GM12878 (cell line): ENCODE results near the gene NPAS3. TPM values are rescaled to one million over a fixed set of nuclear protein-coding genes. Genes with fewer than 3 reads are reported as not detected.

Experiments
- ATAC-seq: fragments of 200-7000 bp; cut with Tn5 transposase; 3 replicates; pipeline ENCODE4 v1.9.1; 2020; ENCODE audit warnings: mild to moderate bottlenecking, moderate library complexity
- BruUV-seq: library from RNA; stranded (reverse); fragments of 400-500 nt; replicated peaks from 2 replicates; lab custom pipeline; 2021; lab: Mats Ljungman, UMichigan
- CTCF ChIA-PET: fragments of 300-600 bp; sonication (Branson Sonifier 250); formaldehyde crosslinking; extraction: SDS; loops from one replicate; lab custom pipeline; 2021; ENCODE audit warnings: inconsistent platforms; lab: Yijun Ruan, JAX
- POLR2A ChIA-PET: fragments of 350-600 bp; formaldehyde crosslinking; extraction: SDS; loops from one replicate; lab custom pipeline; 2021; ENCODE audit warnings: inconsistent platforms; lab: Charles Lee
- RAD21 ChIA-PET: fragments of 300-600 bp; sonication (Branson Sonifier 250); formaldehyde crosslinking; loops from one replicate; lab custom pipeline; 2023; ENCODE audit warnings: antibody characterized with exemption; ENCODE audit not compliant: unreplicated experiment; lab: Charles Lee
- SMC1A ChIA-PET: fragments of 300-600 bp; sonication (Branson Sonifier 250); formaldehyde crosslinking; loops from one replicate; lab custom pipeline; 2023; ENCODE audit not compliant: unreplicated experiment, uncharacterized antibody; lab: Charles Lee
- DNase-seq: peaks from one replicate; pipeline ENCODE4 v3.0.0-alpha.2; 2011; ENCODE audit warnings: low read depth, low spot score
- FAIRE-seq: peaks from 3 replicates; lab custom pipeline; 2011; peaks lifted over from hg19 to GRCh38; lab: Jason Lieb, UNC
- H2AFZ ChIP-seq: 2 replicates; pipeline ENCODE4 v1.6.0; 2011; ENCODE audit warnings: low read depth, low read length, control low read depth; ENCODE audit not compliant: control insufficient read depth
- H3K27ac ChIP-seq: 2 replicates; pipeline ENCODE4 v1.5.1; 2011; ENCODE audit warnings: control low read depth; ENCODE audit not compliant: control insufficient read depth, insufficient read depth
- H3K27me3 ChIP-seq, 2 experiments: replicated peaks in 1 of 2; 2 replicates each; pipeline versions ENCODE4 v1.6.0 to v1.6.1; 2011; ENCODE audit warnings: low read length in 1 of 2; ENCODE audit not compliant: control insufficient read depth in 2 of 2, insufficient read depth in 2 of 2
- H3K36me3 ChIP-seq, 2 experiments: 2 replicates each; pipeline ENCODE4 v1.5.1; 2011; ENCODE audit warnings: low read length in 1 of 2; ENCODE audit not compliant: control insufficient read depth in 2 of 2, insufficient read depth in 2 of 2
- H3K4me1 ChIP-seq: 2 replicates; pipeline ENCODE4 v1.6.1; 2011; ENCODE audit warnings: mild to moderate bottlenecking, low read length, moderate library complexity, mixed read lengths; ENCODE audit not compliant: control insufficient read depth, insufficient read depth
- H3K4me2 ChIP-seq: 2 replicates; pipeline ENCODE4 v1.6.0; 2011; ENCODE audit warnings: control low read depth; ENCODE audit not compliant: control insufficient read depth, insufficient read depth
- H3K4me3 ChIP-seq: fragments of 200-600 bp; sonication (generic); 2 replicates; pipeline ENCODE4 v1.5.1; 2016
- H3K79me2 ChIP-seq: 2 replicates; pipeline ENCODE4 v1.6.0; 2011; ENCODE audit warnings: low read length; ENCODE audit not compliant: control insufficient read depth, insufficient read depth
- H3K9ac ChIP-seq: 2 replicates; pipeline ENCODE4 v1.8.0; 2011; ENCODE audit warnings: low read length, control low read depth, mixed read lengths; ENCODE audit not compliant: control insufficient read depth, insufficient read depth
- H3K9me3 ChIP-seq: replicated peaks from 3 replicates; pipeline ENCODE4 v1.5.1; 2011; ENCODE audit warnings: mild to moderate bottlenecking, low read length; ENCODE audit not compliant: control insufficient read depth, insufficient read depth
- H4K20me1 ChIP-seq: 2 replicates; pipeline ENCODE4 v1.6.0; 2011; ENCODE audit not compliant: control insufficient read depth, insufficient read depth
- CBX5 ChIP-seq: sonication (generic); IDR thresholded peaks from 2 replicates; pipeline ENCODE4 v1.6.1; 2016; ENCODE audit warnings: low read depth, moderate library complexity, mild to moderate bottlenecking, inconsistent platforms
- EGR1 ChIP-seq, 2 experiments: IDR thresholded peaks; 1 replicate in 1 of 2; 2 replicates in 1 of 2; pipeline ENCODE4 v1.6.1; 2011 to 2012; ENCODE audit warnings: low read depth in 2 of 2, low read length in 2 of 2, borderline replicate concordance in 1 of 2, mild to moderate bottlenecking in 1 of 2, moderate library complexity in 1 of 2
- TBL1XR1 ChIP-seq: IDR thresholded peaks from 2 replicates; pipeline ENCODE4 v1.6.1; 2012; ENCODE audit warnings: low read depth, low read length, improper control_type of control experiment
- YY1 ChIP-seq: IDR thresholded peaks from 2 replicates; pipeline ENCODE4 v1.6.1; 2011; ENCODE audit warnings: low read depth, mild to moderate bottlenecking, low read length
- WGBS: methylation state at CpG from one replicate; pipeline ENCODE4 v1.1.6; 2016; ENCODE audit warnings: low lambda C conversion rate; ENCODE audit not compliant: insufficient replicate concordance, insufficient coverage; ENCODE audit errors: missing lambda C conversion rate; 5-methylcytosine and 5-hydroxymethylcytosine counted together
- in situ Hi-C: fragments of 300-500 bp; cut with MboI; formaldehyde crosslinking; loops from 9 replicates; pipeline ENCODE4 v1.14.3; 2018; ENCODE audit warnings: mixed read lengths
- intact Hi-C: fragments of 100-400 bp; cut with micrococcal nuclease; formaldehyde crosslinking; loops from one replicate; pipeline ENCODE4 v1.14.2; 2022; ENCODE audit not compliant: unreplicated experiment
- polyA plus RNA-seq, 11 experiments: library from polyadenylated mRNA; depleted of rRNA in 4 of 11; unstranded in 6 of 11; stranded (reverse) in 5 of 11; fragments of >200 nt; fragmentation: Nextera tagmentation in 4 of 11; fragmentation: Illumina TruSeq in 1 of 11; extraction: Ambion mirVana in 4 of 11; extraction: Trizol in 1 of 11; gene quantifications; 1 replicate in 1 of 11; 2 replicates in 10 of 11; pipeline versions ENCODE4 v1.2.1 to v1.2.3, GENCODE V29; 2011 to 2016; ENCODE audit warnings: inconsistent platforms in 2 of 11, missing spikeins in 2 of 11, low read depth in 1 of 11
- total RNA-seq, 4 experiments: library from RNA; depleted of rRNA in 3 of 4; stranded (reverse); fragments of >200 nt in 3 of 4; fragmentation: Illumina TruSeq in 1 of 4; extraction: Trizol in 1 of 4; gene quantifications; 2 replicates each; pipeline versions ENCODE4 v1.2.1 to v1.2.3, GENCODE V29; 2013 to 2021
- TF ChIP-seq, protein P1 (sequence below): fragments of 150-350 bp; IDR thresholded peaks from 2 replicates; pipeline ENCODE4 v1.6.1; 2014; ENCODE audit warnings: mild to moderate bottlenecking, low read depth, low read length

The NPAS3 gene
- total and polyA plus RNA-seq, 10 of the 15 experiments (the other 5 are each of a cell fraction or from before 2014, with no cell fraction given): under 0.01 to 2.7 (median 0.03) TPM; not detected in 6

DNA sequence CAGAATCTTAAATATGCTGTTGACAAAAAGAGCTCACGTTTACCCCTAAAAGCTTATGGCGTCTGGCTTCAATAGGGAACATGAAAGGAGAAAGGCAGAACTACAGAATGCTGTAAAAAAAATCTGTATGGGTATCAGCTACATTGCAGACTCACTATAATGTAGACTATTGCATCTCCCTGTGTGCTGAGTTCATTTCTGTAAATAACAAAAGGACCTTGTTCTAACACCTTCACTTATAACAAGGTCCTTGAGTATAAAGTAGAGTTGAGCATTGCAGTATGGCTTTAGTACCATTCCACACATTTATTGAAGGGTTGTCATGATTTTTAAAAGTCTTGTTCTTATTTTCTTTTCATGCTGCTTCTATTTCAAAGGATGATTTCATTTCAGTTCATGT, 165.3 kb downstream of the NPAS3 start:
- ChIA-PET RAD21 (no interaction called here), CTCF (no interaction called here), SMC1A (interaction anchor here (0.6 kb wide), 1 partner anchor 734 kb away, joined by 3 read pairs; no protein-coding TSS in a partner anchor), POLR2A (no interaction called here)
- no peaks in the 10 kb centered on the region for H3K27me3 ChIP-seq
- no TSS peak for BruUV-seq
- no peaks in the 10 kb centered on the region for H3K79me2 ChIP-seq
- no peak overlapping the region for H3K4me2 ChIP-seq
- DNase-seq (no peak), ATAC-seq (no peak), FAIRE-seq (no peak)
- intact Hi-C loops: no loop called here
- no peak overlapping the region for H2AFZ ChIP-seq
- H3K4me3 ChIP-seq: no peak overlapping the region
- no peaks in the 10 kb centered on the region for H4K20me1 ChIP-seq
- in situ Hi-C loops: no loop called here
- WGBS: 4% methylated on average over 2 of the region's 2 CpGs
- H3K9ac ChIP-seq: no peak overlapping the region
- TF ChIP-seq TBL1XR1 (no peak), EGR1 (IDR thresholded peaks at IDR 0.05; ENCODE audit: borderline replicate concordance in 1 of 2, low read depth in 2 of 2, low read length in 2 of 2) (no peak), CBX5 (no peak), YY1 (no peak)
- TF ChIP-seq, protein P1, sequence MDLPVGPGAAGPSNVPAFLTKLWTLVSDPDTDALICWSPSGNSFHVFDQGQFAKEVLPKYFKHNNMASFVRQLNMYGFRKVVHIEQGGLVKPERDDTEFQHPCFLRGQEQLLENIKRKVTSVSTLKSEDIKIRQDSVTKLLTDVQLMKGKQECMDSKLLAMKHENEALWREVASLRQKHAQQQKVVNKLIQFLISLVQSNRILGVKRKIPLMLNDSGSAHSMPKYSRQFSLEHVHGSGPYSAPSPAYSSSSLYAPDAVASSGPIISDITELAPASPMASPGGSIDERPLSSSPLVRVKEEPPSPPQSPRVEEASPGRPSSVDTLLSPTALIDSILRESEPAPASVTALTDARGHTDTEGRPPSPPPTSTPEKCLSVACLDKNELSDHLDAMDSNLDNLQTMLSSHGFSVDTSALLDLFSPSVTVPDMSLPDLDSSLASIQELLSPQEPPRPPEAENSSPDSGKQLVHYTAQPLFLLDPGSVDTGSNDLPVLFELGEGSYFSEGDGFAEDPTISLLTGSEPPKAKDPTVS: no peak
- H3K4me1 ChIP-seq: no peaks in the 10 kb centered on the region
- no peak overlapping the region for H3K27ac ChIP-seq
- H3K36me3 ChIP-seq: no peaks in the 10 kb centered on the region
- H3K9me3 ChIP-seq: no peaks in the 10 kb centered on the region
